SK-MEL-5 (cell line): ENCODE data around the gene B4GALNT3. TPM values are rescaled to one million over a fixed set of nuclear protein-coding genes. Genes with fewer than 3 reads are reported as not detected.

Experiments used
- small RNA-seq, 2 experiments: library from RNA; depleted of rRNA; stranded (forward); fragments of <200 nt; gene quantifications; one replicate each; pipeline ENCODE3, GENCODE V24; 2014
- total RNA-seq: library from RNA; depleted of rRNA; stranded (reverse); fragments of >200 nt; shearing (Covaris generic); gene quantifications from 2 replicates; pipeline ENCODE4 v1.2.3, GENCODE V29; 2014; rRNA removed

Gene B4GALNT3
- total RNA-seq, 1 experiment from 2014 or later, result 0.34 TPM

Small RNAs within 50 kb of the gene (small RNA-seq; reads per million reads assigned to genes)
- 0 reads per million in 2 experiments for gene RNU7-103P

Other genes starting within 250 kb of the B4GALNT3 start
- gene SLC6A12, start 245.8 kb upstream of the B4GALNT3 start, total RNA-seq, result 1.4 and 1.6 TPM in 2 replicates
- 0.08 TPM in 1 of 2 replicates, not detected in the other for gene SLC6A13, start 197.1 kb upstream of the B4GALNT3 start, total RNA-seq
- 32.1 and 33.1 TPM in 2 replicates for gene KDM5A, start 70.6 kb upstream of the B4GALNT3 start, total RNA-seq
- 11.5 and 13.0 TPM in 2 replicates for gene CCDC77, start 58.3 kb upstream of the B4GALNT3 start, total RNA-seq
- 0.26 and 0.51 TPM in 2 replicates for gene NINJ2, start 203.5 kb downstream of the B4GALNT3 start, total RNA-seq